ENCODE results near the gene DUSP28. TPM values are rescaled to one million over a fixed set of nuclear protein-coding genes. Genes with fewer than 3 reads are reported as not detected.

DUSP28 gene
- total and polyA plus RNA-seq, 2 of the 8 experiments (the other 6 are each of a cell fraction or from before 2014, with no cell fraction given) = 2.1 to 2.3 TPM

DNA sequence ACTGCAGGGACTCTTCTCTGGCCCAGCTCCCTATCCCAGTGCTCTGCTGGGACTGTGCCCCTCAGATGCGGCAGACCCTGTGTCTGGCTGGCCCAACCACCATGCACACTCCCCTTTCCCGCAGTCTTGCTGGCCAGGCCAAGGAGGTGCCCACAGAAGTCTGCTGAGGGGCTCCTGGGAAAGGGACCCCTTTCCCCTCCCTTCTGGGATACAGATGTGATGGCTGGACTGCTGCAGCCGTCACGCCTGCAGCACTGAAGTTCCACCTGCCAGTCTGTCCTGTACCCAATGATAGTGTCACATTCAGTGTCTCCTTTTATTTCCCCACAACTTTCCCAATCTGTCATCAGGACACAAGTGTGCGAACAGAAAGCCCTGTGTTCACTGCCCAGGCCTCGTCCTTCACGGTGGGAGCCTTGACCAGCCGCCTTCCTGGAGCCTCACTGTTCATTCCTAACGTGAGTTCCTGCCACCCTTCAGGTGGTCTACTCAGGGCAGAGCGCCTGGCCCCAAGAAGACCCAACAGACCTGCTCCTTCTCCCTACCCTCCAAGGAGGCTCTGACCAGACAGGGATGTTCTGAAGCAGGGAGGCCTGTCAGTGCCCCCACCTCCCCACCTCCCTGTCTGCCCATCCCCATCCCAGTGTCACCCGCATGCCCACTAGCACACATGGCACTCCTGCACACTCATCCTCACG, 49.5 kb upstream of the DUSP28 start:
- no peak overlapping the region for H2BK120ac ChIP-seq (replicated peaks; ENCODE audit: low read depth, low read length)
- no peak overlapping the region for H2AK5ac ChIP-seq (ENCODE audit: low read depth, low read length)
- no peak overlapping the region for H3K4me2 ChIP-seq (ENCODE audit: insufficient read depth in 1 of 2, low read depth in 2 of 2, low read length in 2 of 2)
- no peak overlapping the region for H3K23ac ChIP-seq (ENCODE audit: insufficient read length)
- FAIRE-seq (no peak), DNase-seq (ENCODE audit: low read depth in 1 of 2, low spot score in 2 of 2) (no peak)
- H3K4ac ChIP-seq (replicated peaks; ENCODE audit: insufficient read length, low read depth, low read length) = no peak overlapping the region
- CTCF ChIA-PET (ENCODE audit: partially characterized antibody) = no interaction called here
- H3K9ac ChIP-seq (replicated peaks in 1 of 4; ENCODE audit: extremely low read depth in 1 of 4, low read depth in 3 of 4, low read length in 3 of 4) = no peak overlapping the region
- H4K5ac ChIP-seq (ENCODE audit: insufficient read length, low read depth, low read length) = no peak overlapping the region
- no peak overlapping the region for H3K27ac ChIP-seq (ENCODE audit: low read depth, low read length)
- no peak overlapping the region; the same call in 1 of the 2 replicates for H3K18ac ChIP-seq (ENCODE audit: extremely low read depth, low read length)
- no peak overlapping the region for H2AFZ ChIP-seq (ENCODE audit: low read length)
- no peaks in the 10 kb centered on the region for H3K79me1 ChIP-seq (ENCODE audit: low read depth, low read length)
- POLR2A ChIA-PET (ENCODE audit: partially characterized antibody) = no interaction called here
- TF ChIP-seq ZNF274 (IDR thresholded peaks at IDR 0.05; ENCODE audit: borderline replicate concordance, extremely low read depth, low read length) (no peak), SP4 (IDR thresholded peaks at IDR 0.05; ENCODE audit: low read length) (no peak), TAF7 (optimal IDR thresholded peaks at IDR 0.05; ENCODE audit: borderline replicate concordance, low read depth, low read length) (no peak), JUN (IDR thresholded peaks at IDR 0.05; ENCODE audit: low read depth, low read length) (no peak), ASH2L (IDR thresholded peaks at IDR 0.05; ENCODE audit: low read length) (no peak)
- TF ChIP-seq, protein P1, sequence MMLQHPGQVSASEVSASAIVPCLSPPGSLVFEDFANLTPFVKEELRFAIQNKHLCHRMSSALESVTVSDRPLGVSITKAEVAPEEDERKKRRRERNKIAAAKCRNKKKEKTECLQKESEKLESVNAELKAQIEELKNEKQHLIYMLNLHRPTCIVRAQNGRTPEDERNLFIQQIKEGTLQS (IDR thresholded peaks at IDR 0.05; ENCODE audit: insufficient read depth, low read depth, low read length) = no peak
- TF ChIP-seq, protein P2, sequence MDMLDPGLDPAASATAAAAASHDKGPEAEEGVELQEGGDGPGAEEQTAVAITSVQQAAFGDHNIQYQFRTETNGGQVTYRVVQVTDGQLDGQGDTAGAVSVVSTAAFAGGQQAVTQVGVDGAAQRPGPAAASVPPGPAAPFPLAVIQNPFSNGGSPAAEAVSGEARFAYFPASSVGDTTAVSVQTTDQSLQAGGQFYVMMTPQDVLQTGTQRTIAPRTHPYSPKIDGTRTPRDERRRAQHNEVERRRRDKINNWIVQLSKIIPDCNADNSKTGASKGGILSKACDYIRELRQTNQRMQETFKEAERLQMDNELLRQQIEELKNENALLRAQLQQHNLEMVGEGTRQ (IDR thresholded peaks at IDR 0.05; ENCODE audit: low read length) = no peak
- H3K14ac ChIP-seq (ENCODE audit: insufficient read length) = no peak overlapping the region
- H2BK12ac ChIP-seq (ENCODE audit: low read depth, low read length) = no peak overlapping the region
- H3K27me3 ChIP-seq (replicated peaks in 1 of 4; ENCODE audit: control insufficient read depth in 3 of 4, extremely low read depth in 1 of 4, insufficient read depth in 3 of 4, low read length in 3 of 4) = peaks cover 0 to 2% (median 0%) of the 10 kb centered on the region in 4 experiments; a peak in 1 of 7 replicates
- peaks cover 6% of the 10 kb centered on the region; the same call in 1 of the 2 replicates for H3K23me2 ChIP-seq (ENCODE audit: low read depth, low read length)
- H3K79me2 ChIP-seq (ENCODE audit: control insufficient read depth in 1 of 2, insufficient read depth in 2 of 2, low read length in 2 of 2) = no peaks in the 10 kb centered on the region
- H4K91ac ChIP-seq (replicated peaks; ENCODE audit: insufficient read length, low read length) = no peak overlapping the region
- no peak overlapping the region for H3K4me3 ChIP-seq (ENCODE audit: extremely low read depth in 1 of 4, insufficient read depth in 2 of 4, low read depth in 3 of 4, low read length in 4 of 4)
- peaks cover 0 to 3% of the 10 kb centered on the region in 2 experiments for H4K20me1 ChIP-seq (replicated peaks in 1 of 2; ENCODE audit: control insufficient read depth in 1 of 2, insufficient read depth in 2 of 2, low read length in 2 of 2)
- no peak overlapping the region for H2BK15ac ChIP-seq (ENCODE audit: low read length)
- no peak overlapping the region for H2BK20ac ChIP-seq (ENCODE audit: low read length)
- H3K9me3 ChIP-seq (ENCODE audit: insufficient read depth in 2 of 2, low read depth in 1 of 2, low read length in 1 of 2) = no peaks in the 10 kb centered on the region
- no peak overlapping the region for H2BK5ac ChIP-seq (ENCODE audit: low read depth, low read length)
- peak overlapping the region; percentile 51; the same call in 1 of the 2 replicates for H4K8ac ChIP-seq (ENCODE audit: extremely low read depth, insufficient read depth, low read length)
- H3K56ac ChIP-seq (replicated peaks; ENCODE audit: insufficient read length, low read depth, low read length) = no peak overlapping the region
- H3K36me3 ChIP-seq (ENCODE audit: control insufficient read depth in 2 of 4, insufficient read depth in 4 of 4, low read length in 3 of 4) = no peaks in the 10 kb centered on the region
- no peaks in the 10 kb centered on the region for H3K4me1 ChIP-seq (replicated peaks in 1 of 4; ENCODE audit: control insufficient read depth in 3 of 4, insufficient read depth in 4 of 4, low read length in 3 of 4)
- 86% methylated on average over 12 of the region's 12 CpGs; no CpG with 5 or more reads in 1 of the 2 experiments for WGBS, 2 experiments (ENCODE audit: extremely low coverage in 1 of 2, insufficient coverage in 1 of 2, insufficient read length in 1 of 2, insufficient replicate concordance in 2 of 2, low coverage in 1 of 2, low lambda C conversion rate in 2 of 2, missing lambda C conversion rate in 1 of 2)

All from H1 (cell line).